H9 (cell line): ENCODE data around the gene ARMC9. TPM values are rescaled to one million over a fixed set of nuclear protein-coding genes. Genes with fewer than 3 reads are reported as not detected.

ENCODE experiments used
- DNase-seq: peaks from one replicate; pipeline ENCODE4 v3.0.0-alpha.2; 2017
- H2AFZ ChIP-seq: one replicate; pipeline ENCODE4 v1.6.1; 2013; ENCODE audit warnings: mild to moderate bottlenecking, low read length, control low read depth, moderate library complexity
- H2AK5ac ChIP-seq: 2 replicates; pipeline ENCODE4 v1.6.1; 2013; ENCODE audit warnings: low read length, control low read depth, mixed read lengths; ENCODE audit not compliant: insufficient read length
- H2BK120ac ChIP-seq: one replicate; pipeline ENCODE4 v1.6.1; 2013; ENCODE audit warnings: low read depth, mild to moderate bottlenecking, low read length, control low read depth, inconsistent platforms; ENCODE audit not compliant: poor library complexity, severe bottlenecking
- H2BK12ac ChIP-seq: 2 replicates; pipeline ENCODE4 v1.6.1; 2013; ENCODE audit warnings: low read length, control low read depth, mixed read lengths, low read depth; ENCODE audit not compliant: insufficient read length
- H2BK15ac ChIP-seq: 2 replicates; pipeline ENCODE4 v1.6.1; 2013; ENCODE audit warnings: low read depth, low read length, control low read depth
- H2BK20ac ChIP-seq: one replicate; pipeline ENCODE4 v1.6.1; 2013; ENCODE audit warnings: low read depth, mild to moderate bottlenecking, low read length, control low read depth, inconsistent platforms; ENCODE audit not compliant: poor library complexity, severe bottlenecking
- H2BK5ac ChIP-seq: 2 replicates; pipeline ENCODE4 v1.6.1; 2013; ENCODE audit warnings: low read length, control low read depth, mixed read lengths; ENCODE audit not compliant: insufficient read length
- H3K14ac ChIP-seq: 2 replicates; pipeline ENCODE4 v1.6.1; 2013; ENCODE audit warnings: low read length, control low read depth; ENCODE audit not compliant: insufficient read depth
- H3K18ac ChIP-seq: 2 replicates; pipeline ENCODE4 v1.6.1; 2013; ENCODE audit warnings: low read depth, mild to moderate bottlenecking, mixed read lengths, low read length, control low read depth; ENCODE audit not compliant: insufficient read length
- H3K23ac ChIP-seq: 2 replicates; pipeline ENCODE4 v1.6.1; 2013; ENCODE audit warnings: low read length, control low read depth, mixed read lengths, low read depth; ENCODE audit not compliant: insufficient read length
- H3K23me2 ChIP-seq: 2 replicates; pipeline ENCODE4 v1.6.1; 2013; ENCODE audit warnings: low read depth, mild to moderate bottlenecking, mixed read lengths, low read length, control low read depth; ENCODE audit not compliant: insufficient read length, poor library complexity, severe bottlenecking
- H3K27ac ChIP-seq: 2 replicates; pipeline ENCODE4 v1.5.1; 2013; ENCODE audit warnings: low read length, control low read depth, mixed read lengths, low read depth; ENCODE audit not compliant: insufficient read length
- H3K27me3 ChIP-seq: 2 replicates; pipeline ENCODE4 v1.6.1; 2013; ENCODE audit warnings: low read length, control low read depth, inconsistent platforms; ENCODE audit not compliant: insufficient read depth
- H3K4ac ChIP-seq: 2 replicates; pipeline ENCODE4 v1.6.1; 2013; ENCODE audit warnings: low read depth, mild to moderate bottlenecking, control low read depth, inconsistent platforms, low read length, moderate library complexity
- H3K4me1 ChIP-seq: 2 replicates; pipeline ENCODE4 v1.6.1; 2013; ENCODE audit warnings: low read length, control low read depth, inconsistent platforms; ENCODE audit not compliant: insufficient read depth
- H3K4me2 ChIP-seq: 2 replicates; pipeline ENCODE4 v1.6.1; 2013; ENCODE audit warnings: low read length, control low read depth, mixed read lengths; ENCODE audit not compliant: insufficient read length, insufficient read depth
- H3K56ac ChIP-seq: 2 replicates; pipeline ENCODE4 v1.6.1; 2013; ENCODE audit warnings: low read depth, mild to moderate bottlenecking, mixed read lengths, low read length, control low read depth; ENCODE audit not compliant: insufficient read length
- H3K79me1 ChIP-seq: 2 replicates; pipeline ENCODE4 v1.6.1; 2013; ENCODE audit warnings: low read depth, mild to moderate bottlenecking, moderate library complexity, low read length, control low read depth, inconsistent platforms; ENCODE audit not compliant: insufficient read depth, poor library complexity, severe bottlenecking
- H3K79me2 ChIP-seq: 2 replicates; pipeline ENCODE4 v1.6.1; 2013; ENCODE audit warnings: low read length, control low read depth, inconsistent platforms; ENCODE audit not compliant: insufficient read depth
- H3K9ac ChIP-seq: 2 replicates; pipeline ENCODE4 v1.6.1; 2013; ENCODE audit warnings: low read length, control low read depth, mixed read lengths; ENCODE audit not compliant: insufficient read length; ENCODE audit errors: extremely low read depth
- H3K9me3 ChIP-seq: one replicate; pipeline ENCODE4 v1.6.1; 2013; ENCODE audit warnings: low read depth, low read length, inconsistent platforms; ENCODE audit not compliant: control insufficient read depth
- H3T11ph ChIP-seq: one replicate; pipeline ENCODE4 v1.6.1; 2013; ENCODE audit warnings: mild to moderate bottlenecking, low read length, control low read depth, inconsistent platforms
- H4K20me1 ChIP-seq: one replicate; pipeline ENCODE4 v1.6.1; 2013; ENCODE audit not compliant: control insufficient read depth, insufficient read length, insufficient read depth
- H4K5ac ChIP-seq: 2 replicates; pipeline ENCODE4 v1.6.1; 2013; ENCODE audit warnings: low read depth, mild to moderate bottlenecking, mixed read lengths, low read length, control low read depth; ENCODE audit not compliant: insufficient read length
- H4K8ac ChIP-seq: replicated peaks from 2 replicates; pipeline ENCODE4 v1.6.1; 2013; ENCODE audit warnings: low read length, control low read depth, mixed read lengths, low read depth; ENCODE audit not compliant: insufficient read length
- H4K91ac ChIP-seq: 2 replicates; pipeline ENCODE4 v1.6.1; 2013; ENCODE audit warnings: low read depth, mild to moderate bottlenecking, moderate library complexity, mixed read lengths, low read length, control low read depth; ENCODE audit not compliant: insufficient read length
- H3K27ac Mint-ChIP-seq, 3 experiments: 2 replicates in 2 of 3; 3 replicates in 1 of 3; pipeline ENCODE4 v1.8.0; 2020 to 2021; ENCODE audit warnings: mixed read lengths in 3 of 3, mild to moderate bottlenecking in 1 of 3, moderate library complexity in 1 of 3
- H3K27me3 Mint-ChIP-seq: 2 replicates; pipeline ENCODE4 v1.8.0; 2021; ENCODE audit warnings: low read depth, mild to moderate bottlenecking, moderate library complexity, mixed read lengths
- H3K36me3 Mint-ChIP-seq, 3 experiments: 2 replicates in 2 of 3; 3 replicates in 1 of 3; pipeline ENCODE4 v1.8.0; 2020 to 2021; ENCODE audit warnings: low read depth in 3 of 3, mixed read lengths in 3 of 3; ENCODE audit not compliant: insufficient read depth in 1 of 3
- H3K4me1 Mint-ChIP-seq, 2 experiments: 2 replicates each; pipeline ENCODE4 v1.8.0; 2020; ENCODE audit warnings: mixed read lengths in 2 of 2
- H3K4me3 Mint-ChIP-seq, 2 experiments: 2 replicates in 1 of 2; 3 replicates in 1 of 2; pipeline ENCODE4 v1.8.0; 2020 to 2021; ENCODE audit warnings: mild to moderate bottlenecking in 2 of 2, mixed read lengths in 2 of 2, moderate library complexity in 1 of 2
- H3K9me3 Mint-ChIP-seq, 2 experiments: 2 replicates in 1 of 2; 3 replicates in 1 of 2; pipeline ENCODE4 v1.8.0; 2020; ENCODE audit warnings: mild to moderate bottlenecking in 2 of 2, mixed read lengths in 2 of 2, moderate library complexity in 1 of 2
- total RNA-seq: library from RNA; stranded (reverse); gene quantifications from 2 replicates; pipeline ENCODE4 v1.2.1, GENCODE V29; 2021
- TF ChIP-seq, protein P1 (sequence below): fragments of 200-600 bp; sonication (generic); conservative IDR thresholded peaks from 3 replicates; pipeline ENCODE4 v1.8.0; 2021; ENCODE audit warnings: antibody characterized with exemption, mild to moderate bottlenecking

The ARMC9 gene
- total RNA-seq, 1 experiment from 2014 or later, result 37.6 TPM

- no peak overlapping the region for H2AFZ ChIP-seq
- H4K91ac ChIP-seq, result no peak overlapping the region
- no peaks in the 10 kb centered on the region for H3K27me3 ChIP-seq
- no peak for DNase-seq
- no peak overlapping the region for H2BK20ac ChIP-seq
- peaks cover 8 to 29% of the 10 kb centered on the region in 2 experiments for H3K4me1 Mint-ChIP-seq
- H3T11ph ChIP-seq, result no peak overlapping the region
- no peak overlapping the region for H4K5ac ChIP-seq
- no peak overlapping the region for H2BK5ac ChIP-seq
- H3K79me2 ChIP-seq, result no peaks in the 10 kb centered on the region
- no peaks in the 10 kb centered on the region for H3K23me2 ChIP-seq
- H3K23ac ChIP-seq, result no peak overlapping the region
- H2BK12ac ChIP-seq, result no peak overlapping the region
- no peak overlapping the region for H4K8ac ChIP-seq
- peaks cover 8% of the 10 kb centered on the region; the same call in 1 of the 2 replicates for H3K4me1 ChIP-seq
- no peaks in the 10 kb centered on the region for H4K20me1 ChIP-seq
- no peak overlapping the region for H2BK120ac ChIP-seq
- no peak overlapping the region for H3K4ac ChIP-seq
- H3K18ac ChIP-seq, result no peak overlapping the region
- no peak overlapping the region for H3K4me3 Mint-ChIP-seq
- H3K9me3 ChIP-seq, result no peaks in the 10 kb centered on the region
- no peak overlapping the region for H3K9ac ChIP-seq
- no peak overlapping the region for H3K27ac ChIP-seq
- TF ChIP-seq, protein P1, sequence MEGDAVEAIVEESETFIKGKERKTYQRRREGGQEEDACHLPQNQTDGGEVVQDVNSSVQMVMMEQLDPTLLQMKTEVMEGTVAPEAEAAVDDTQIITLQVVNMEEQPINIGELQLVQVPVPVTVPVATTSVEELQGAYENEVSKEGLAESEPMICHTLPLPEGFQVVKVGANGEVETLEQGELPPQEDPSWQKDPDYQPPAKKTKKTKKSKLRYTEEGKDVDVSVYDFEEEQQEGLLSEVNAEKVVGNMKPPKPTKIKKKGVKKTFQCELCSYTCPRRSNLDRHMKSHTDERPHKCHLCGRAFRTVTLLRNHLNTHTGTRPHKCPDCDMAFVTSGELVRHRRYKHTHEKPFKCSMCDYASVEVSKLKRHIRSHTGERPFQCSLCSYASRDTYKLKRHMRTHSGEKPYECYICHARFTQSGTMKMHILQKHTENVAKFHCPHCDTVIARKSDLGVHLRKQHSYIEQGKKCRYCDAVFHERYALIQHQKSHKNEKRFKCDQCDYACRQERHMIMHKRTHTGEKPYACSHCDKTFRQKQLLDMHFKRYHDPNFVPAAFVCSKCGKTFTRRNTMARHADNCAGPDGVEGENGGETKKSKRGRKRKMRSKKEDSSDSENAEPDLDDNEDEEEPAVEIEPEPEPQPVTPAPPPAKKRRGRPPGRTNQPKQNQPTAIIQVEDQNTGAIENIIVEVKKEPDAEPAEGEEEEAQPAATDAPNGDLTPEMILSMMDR, result no peak
- H3K9me3 Mint-ChIP-seq, result no peaks in the 10 kb centered on the region
- H3K56ac ChIP-seq, result no peak overlapping the region
- H3K27ac Mint-ChIP-seq, result peak overlapping the region in 2 of 3 experiments; percentile 16 to 87; a peak in 4 of 7 replicates
- no peak overlapping the region for H3K14ac ChIP-seq
- H2AK5ac ChIP-seq, result no peak overlapping the region
- H3K79me1 ChIP-seq, result no peaks in the 10 kb centered on the region
- no peak overlapping the region for H3K4me2 ChIP-seq
- H2BK15ac ChIP-seq, result no peak overlapping the region
- peaks cover 3 to 45% (median 5%) of the 10 kb centered on the region in 3 experiments; a peak in 6 of 7 replicates for H3K36me3 Mint-ChIP-seq
- H3K27me3 Mint-ChIP-seq, result no peaks in the 10 kb centered on the region
Measured at GRCh38 chr2:231159306-231159705, 39.1 kb upstream of the ARMC9 start.
